Stomach smooth muscle (tissue), 2 donors: Measurements from ENCODE around the gene C11orf24.
"Not testable (repeated sequence)": the region's sequence is repeated elsewhere in the genome, so short reads cannot be mapped to it uniquely, and the experiment has no call there.

ENCODE experiments used
- H3K27ac ChIP-seq: one replicate; pipeline ENCODE4 v1.7.0; 2013; ENCODE audit warnings: mild to moderate bottlenecking, low read length, inconsistent platforms
- H3K27me3 ChIP-seq, 2 donors: one replicate each; pipeline ENCODE4 v1.7.0; 2013; ENCODE audit warnings: low read length in 2 of 2; ENCODE audit not compliant: insufficient read depth in 2 of 2, control insufficient read depth in 1 of 2
- H3K36me3 ChIP-seq, 2 donors: one replicate each; pipeline ENCODE4 v1.7.0; 2013; ENCODE audit warnings: low read length in 2 of 2; ENCODE audit not compliant: control insufficient read depth in 2 of 2, insufficient read depth in 2 of 2
- H3K4me1 ChIP-seq: one replicate; pipeline ENCODE4 v1.7.0; 2013; ENCODE audit warnings: low read length; ENCODE audit not compliant: control insufficient read depth, insufficient read depth
- H3K4me3 ChIP-seq, 2 donors: one replicate each; pipeline ENCODE4 v1.7.0; 2013; ENCODE audit warnings: low read length in 2 of 2
- H3K9ac ChIP-seq, 2 donors: one replicate each; pipeline ENCODE4 v1.7.0; 2013; ENCODE audit warnings: low read length in 2 of 2, mild to moderate bottlenecking in 1 of 2
- H3K9me3 ChIP-seq, 2 donors: one replicate each; pipeline ENCODE4 v1.7.0; 2013; ENCODE audit warnings: low read length in 2 of 2; ENCODE audit not compliant: control insufficient read depth in 2 of 2
- donor health status: healthy.
- donor health status: Pancreatic carcinoma.

The C11orf24 gene

DNA sequence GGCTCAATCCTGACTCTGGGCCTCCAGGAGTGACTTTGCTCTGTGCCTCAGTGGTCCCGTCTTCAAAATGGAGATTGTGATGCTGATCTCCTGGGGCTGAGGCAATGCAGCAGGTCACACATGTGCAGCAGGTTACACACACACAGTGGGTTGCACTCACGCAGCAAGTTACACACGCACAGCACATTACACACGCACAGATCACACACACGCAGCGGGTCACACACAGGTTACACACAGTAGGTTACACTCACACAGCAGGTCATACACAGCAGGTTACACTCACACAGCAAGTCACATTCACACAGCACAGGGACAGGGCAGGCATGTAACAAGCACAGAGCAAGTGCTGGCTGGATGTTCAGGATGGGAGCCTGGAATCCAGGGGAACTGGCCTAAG, 11.3 kb downstream of the C11orf24 start:
- no peaks in the 10 kb centered on the region for H3K27me3 ChIP-seq
- H3K4me1 ChIP-seq: peaks cover 8% of the 10 kb centered on the region
- H3K9ac ChIP-seq: no peak overlapping the region
- no peak overlapping the region for H3K27ac ChIP-seq
- H3K9me3 ChIP-seq: no peaks in the 10 kb centered on the region
- H3K36me3 ChIP-seq: peaks cover 32 to 36% of the 10 kb centered on the region in 2 donors
- H3K4me3 ChIP-seq: no peak overlapping the region

DNA sequence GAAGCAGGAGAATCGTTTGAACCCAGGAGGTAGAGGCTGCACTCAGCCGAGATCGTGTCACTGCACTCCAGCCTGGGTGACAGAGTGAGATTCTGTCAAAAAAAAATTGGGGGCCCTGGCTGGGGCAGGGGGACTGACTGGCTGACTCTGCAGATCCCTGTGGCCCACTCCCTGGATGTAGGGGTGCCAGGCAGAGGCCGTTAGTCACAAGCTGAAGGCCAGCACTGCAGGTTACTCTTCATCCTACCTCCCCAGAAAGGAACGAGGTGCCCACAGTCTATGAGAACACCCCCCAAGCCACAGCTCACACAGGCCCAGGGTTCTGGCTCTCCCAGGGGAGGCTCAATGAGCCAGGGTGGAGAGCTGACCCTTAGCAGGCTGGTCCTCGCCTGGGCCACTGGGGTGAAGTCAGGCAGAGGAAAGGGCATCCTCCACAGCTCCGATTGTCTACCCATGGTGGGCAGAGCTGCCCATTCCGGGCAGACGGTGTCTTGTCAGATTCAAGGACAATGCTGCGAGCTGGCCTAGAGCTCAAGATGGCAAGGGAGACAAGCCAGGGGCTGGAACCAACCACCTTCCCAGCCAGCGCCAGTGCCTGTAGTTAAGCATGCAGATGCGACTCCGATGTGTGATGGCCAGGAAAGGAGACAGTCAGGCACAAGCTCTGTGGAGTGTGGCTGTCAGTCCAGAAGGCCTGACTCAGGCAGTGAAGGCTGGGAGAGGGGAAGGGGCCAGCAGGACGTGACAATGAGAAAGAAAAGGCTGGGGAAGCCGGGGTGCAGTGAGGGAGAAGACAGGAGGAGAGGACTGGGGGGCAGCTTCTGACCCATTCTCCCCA, 12.4 kb downstream of the C11orf24 start:
- H3K27ac ChIP-seq: no peak overlapping the region
- peaks cover 28 to 29% of the 10 kb centered on the region in 2 donors for H3K36me3 ChIP-seq
- peaks cover 8% of the 10 kb centered on the region for H3K4me1 ChIP-seq
- H3K27me3 ChIP-seq: no peaks in the 10 kb centered on the region
- no peak overlapping the region for H3K4me3 ChIP-seq
- no peaks in the 10 kb centered on the region for H3K9me3 ChIP-seq
- no peak overlapping the region for H3K9ac ChIP-seq

DNA sequence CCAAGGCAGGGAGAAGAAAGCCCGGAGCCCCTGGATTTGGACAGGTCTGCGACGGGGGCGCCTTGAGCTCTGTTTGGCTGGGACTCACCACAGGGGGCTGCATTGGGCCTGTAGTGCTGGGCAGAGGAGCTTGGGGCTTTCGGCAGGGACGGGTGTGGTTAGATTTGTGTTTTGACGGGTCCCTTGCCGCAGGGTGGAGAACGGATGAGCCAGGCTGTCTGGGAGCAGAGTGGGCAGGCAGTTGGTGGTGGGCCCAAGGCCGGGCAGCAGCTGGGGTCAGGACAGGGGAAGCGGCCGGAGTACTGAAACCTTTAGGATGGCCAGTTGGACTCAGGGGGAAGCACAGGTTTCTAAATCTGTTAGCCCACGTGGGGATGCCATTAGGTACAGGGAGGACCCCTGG, 13.4 kb downstream of the C11orf24 start:
- Histone ChIP-seq H3K9me3 (no peaks in the 10 kb centered on the region), H3K27me3 (no peaks in the 10 kb centered on the region), H3K9ac (peak overlapping the region in 1 of 2 donors; percentile 28), H3K4me3 (no peak overlapping the region), H3K27ac (peak overlapping the region; percentile 31), H3K36me3 (peaks cover 24 to 25% of the 10 kb centered on the region in 2 donors), H3K4me1 (peaks cover 8% of the 10 kb centered on the region)

DNA sequence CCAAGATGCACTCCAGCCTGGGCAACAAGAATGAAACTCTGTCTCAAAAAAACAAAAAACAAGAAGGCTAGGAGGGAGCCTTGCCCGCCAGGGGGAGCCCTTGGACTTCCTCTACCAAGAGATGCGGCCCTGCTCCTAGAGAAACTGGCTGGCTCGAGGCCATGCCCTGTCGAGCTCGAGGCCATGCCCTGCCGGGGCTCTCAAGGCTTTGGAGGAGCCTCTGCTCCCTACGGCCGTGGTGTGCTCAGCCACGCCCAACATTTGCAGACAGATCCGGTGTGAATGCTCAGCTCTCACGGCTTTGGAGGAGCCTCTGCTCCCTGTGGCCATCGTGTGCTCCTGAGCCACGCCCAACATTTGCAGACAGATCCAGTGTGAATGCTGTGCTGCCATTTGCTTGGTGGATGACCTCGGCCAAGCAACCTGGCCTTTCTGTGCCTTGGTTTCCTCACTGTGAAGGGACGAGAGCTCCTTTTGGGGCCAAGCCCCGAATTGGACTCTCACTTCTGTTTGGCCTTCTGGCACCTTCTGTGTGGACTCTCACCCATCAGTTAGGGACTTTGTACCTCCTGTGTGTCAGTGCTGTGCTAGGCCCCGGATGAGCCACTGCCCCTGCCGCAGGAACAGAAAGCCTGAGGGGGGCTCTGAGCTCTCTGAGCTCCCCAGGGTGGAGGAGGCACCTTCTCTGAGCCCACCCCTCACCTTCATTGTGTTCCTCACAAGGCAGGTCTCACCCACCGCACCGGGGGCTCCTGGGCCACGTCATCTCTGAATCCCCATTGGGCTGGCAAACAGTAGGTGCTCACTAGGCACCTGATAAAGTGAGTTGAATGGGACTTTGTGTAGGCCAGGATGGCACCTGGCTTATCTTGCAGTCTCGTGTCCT, 14.1 kb downstream of the C11orf24 start:
- peaks cover 8% of the 10 kb centered on the region for H3K4me1 ChIP-seq

DNA sequence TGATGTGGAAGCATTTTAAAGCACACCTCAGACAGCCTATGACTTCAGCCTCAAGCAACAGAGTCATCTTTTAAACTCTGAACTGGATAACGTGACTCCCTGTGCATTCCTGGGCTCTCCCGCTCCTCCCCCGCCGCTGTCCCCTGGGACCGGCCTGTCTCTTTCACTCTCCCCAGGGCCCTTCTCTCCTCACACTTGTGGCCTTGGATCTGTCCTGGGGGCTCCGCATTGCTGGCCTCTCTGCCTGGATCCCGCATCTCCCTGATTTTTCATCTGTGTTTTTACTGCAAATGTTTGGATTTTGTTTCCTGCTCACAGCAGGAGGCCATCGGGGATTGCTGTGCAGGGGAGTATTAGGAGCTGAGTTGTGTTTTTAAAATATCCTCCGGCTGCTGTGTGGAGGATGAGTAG, 15.4 kb downstream of the C11orf24 start:
- no peaks in the 10 kb centered on the region for H3K27me3 ChIP-seq
- H3K9me3 ChIP-seq: no peaks in the 10 kb centered on the region
- H3K4me1 ChIP-seq: peaks cover 8% of the 10 kb centered on the region
- peak overlapping the region in 1 of 2 donors; percentile 28 for H3K9ac ChIP-seq
- no peak overlapping the region for H3K27ac ChIP-seq
- peaks cover 8 to 12% of the 10 kb centered on the region in 2 donors for H3K36me3 ChIP-seq
- no peak overlapping the region for H3K4me3 ChIP-seq

More for the DNA sequence above, 14.1 kb downstream of the C11orf24 start:
- Histone ChIP-seq H3K9me3 (no peaks in the 10 kb centered on the region), H3K27ac (peak overlapping the region; percentile 31), H3K9ac (peak overlapping the region in 1 of 2 donors; percentile 36), H3K4me3 (peak overlapping the region; percentile 33 to 66), H3K36me3 (peaks cover 19 to 20% of the 10 kb centered on the region in 2 donors), H3K27me3 (no peaks in the 10 kb centered on the region)

DNA sequence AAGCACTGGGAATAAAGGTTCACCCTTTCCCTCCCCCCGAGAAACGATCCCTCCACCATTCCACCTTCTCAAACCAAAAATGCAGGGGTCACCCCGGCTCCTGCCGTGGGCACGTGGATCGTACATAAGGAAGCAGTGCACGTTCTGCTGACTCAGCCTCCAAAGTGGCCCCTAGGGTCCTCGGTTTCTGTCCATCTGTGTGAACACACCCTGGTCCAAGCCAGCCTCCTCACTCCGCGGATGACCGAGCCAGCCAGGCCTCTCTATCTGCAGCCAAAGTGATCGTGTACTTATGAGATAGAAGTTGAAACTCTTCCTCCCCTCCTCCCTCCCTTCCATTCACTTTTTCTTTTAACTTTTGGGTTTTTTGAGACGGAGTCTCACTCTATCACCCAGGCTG, 16.2 kb downstream of the C11orf24 start:
- Histone ChIP-seq H3K27ac (no peak overlapping the region), H3K4me1 (peaks cover 8% of the 10 kb centered on the region), H3K4me3 (no peak overlapping the region), H3K27me3 (no peaks in the 10 kb centered on the region), H3K9ac (no peak overlapping the region), H3K9me3 (no peaks in the 10 kb centered on the region), H3K36me3 (peaks cover under 1 to 4% of the 10 kb centered on the region in 2 donors)

DNA sequence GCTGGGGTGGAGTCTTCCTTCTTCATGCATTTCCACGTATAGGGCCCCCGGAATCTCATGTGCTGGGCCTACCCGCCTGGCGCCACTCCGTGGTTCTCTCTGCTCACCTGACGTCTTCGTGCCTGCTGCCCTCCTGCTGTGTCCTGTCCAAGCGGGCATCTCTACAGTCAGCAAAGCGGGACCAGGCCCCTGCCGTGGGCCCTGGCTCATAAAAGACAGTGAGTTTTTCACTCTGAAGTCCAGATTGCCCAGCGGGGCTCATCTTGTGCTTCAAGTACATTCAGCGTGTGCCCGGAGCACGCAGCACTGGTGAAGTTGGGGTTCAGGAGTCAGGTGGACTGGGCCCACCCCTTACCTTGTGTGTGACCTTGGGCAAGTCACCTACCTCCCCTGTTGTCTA, 17.4 kb downstream of the C11orf24 start:
- no peaks in the 10 kb centered on the region for H3K27me3 ChIP-seq
- H3K4me1 ChIP-seq: peaks cover 8% of the 10 kb centered on the region
- H3K36me3 ChIP-seq: no peaks in the 10 kb centered on the region
- H3K9me3 ChIP-seq: no peaks in the 10 kb centered on the region
- H3K27ac ChIP-seq: no peak overlapping the region
- H3K9ac ChIP-seq: no peak overlapping the region
- H3K4me3 ChIP-seq: no peak overlapping the region

DNA sequence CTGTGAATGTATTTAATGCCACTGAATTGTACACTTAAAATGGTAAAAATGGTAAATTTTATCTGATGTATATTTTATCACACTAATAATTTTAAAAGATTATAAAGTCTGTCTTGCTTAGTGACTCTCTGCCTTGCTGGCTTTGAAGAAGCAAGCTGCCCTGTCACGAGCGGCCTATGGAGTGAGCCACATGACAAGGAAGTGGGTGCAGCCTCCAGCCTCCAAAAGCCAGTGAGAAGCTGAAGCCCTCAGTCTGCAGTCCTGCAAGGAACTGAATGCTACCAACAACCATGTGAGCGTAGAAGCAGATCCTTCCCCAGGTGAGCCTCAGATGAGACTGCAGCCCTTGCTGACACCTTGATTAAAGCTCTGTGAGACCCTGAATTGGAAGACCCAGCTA, 20.0 kb downstream of the C11orf24 start:
- Histone ChIP-seq H3K27ac (no peak overlapping the region), H3K36me3 (no peaks in the 10 kb centered on the region), H3K9me3 (no peaks in the 10 kb centered on the region), H3K27me3 (no peaks in the 10 kb centered on the region), H3K4me1 (no peaks in the 10 kb centered on the region), H3K9ac (no peak overlapping the region), H3K4me3 (no peak overlapping the region)

DNA sequence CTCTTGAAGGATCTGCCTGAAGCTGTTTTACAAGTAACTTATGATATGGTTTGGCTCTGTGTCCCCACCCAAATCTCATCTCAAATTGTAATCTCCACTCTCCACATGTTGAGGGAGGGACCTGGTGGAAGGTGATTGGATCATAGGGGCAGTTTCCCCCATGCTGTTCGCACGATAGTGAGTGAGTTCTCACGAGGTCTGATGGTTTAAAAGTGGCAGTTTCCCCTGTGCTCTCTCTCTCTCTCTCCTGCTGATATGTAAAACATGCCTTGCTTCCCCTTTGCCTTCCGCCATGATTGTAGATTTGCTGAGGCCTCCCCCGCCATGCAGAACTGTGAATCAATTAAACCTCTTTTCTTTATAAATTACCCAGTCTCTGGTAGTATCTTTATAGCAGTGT, 26.9 kb downstream of the C11orf24 start:
- not testable (repeated sequence) for H3K4me3 ChIP-seq, H3K27me3 ChIP-seq, H3K9me3 ChIP-seq, H3K27ac ChIP-seq, H3K9ac ChIP-seq, H3K36me3 ChIP-seq, H3K4me1 ChIP-seq

DNA sequence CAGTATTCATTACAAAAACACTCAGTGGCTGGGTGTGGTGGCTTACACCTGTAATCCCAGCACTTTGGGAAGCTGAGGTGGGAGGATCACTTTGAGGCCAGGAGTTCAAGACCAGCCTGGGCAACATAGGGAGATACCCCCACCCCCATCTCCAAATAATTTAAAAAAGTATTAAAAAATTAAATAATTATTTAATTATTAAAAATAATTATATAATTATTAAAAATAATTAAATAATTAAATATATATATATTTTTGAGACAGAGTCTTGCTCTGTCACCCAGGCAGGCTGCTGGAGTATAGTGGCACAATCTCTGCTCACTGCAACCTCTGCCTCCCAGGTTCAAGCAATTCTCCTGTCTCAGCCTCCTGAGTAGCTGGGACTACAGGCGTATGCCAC, 27.9 kb downstream of the C11orf24 start:
- not testable (repeated sequence) for H3K4me3 ChIP-seq, H3K36me3 ChIP-seq, H3K9ac ChIP-seq, H3K27ac ChIP-seq, H3K27me3 ChIP-seq, H3K4me1 ChIP-seq, H3K9me3 ChIP-seq
